ENCODE data around the gene AUH. TPM values are rescaled to one million over a fixed set of nuclear protein-coding genes. Genes with fewer than 3 reads are reported as not detected.
A peak's percentile ranks its signal among the peaks of the same experiment; 100 is the strongest.

The AUH gene
- total and polyA plus RNA-seq, 10 of the 15 experiments (the other 5 are each of a cell fraction or from before 2014, with no cell fraction given) = 1.7 to 7.3 (median 4.6) TPM

GRCh38 chr9:91362051-91362611, 413 bp upstream of the AUH start (continued):
- TF ChIP-seq, protein P1, sequence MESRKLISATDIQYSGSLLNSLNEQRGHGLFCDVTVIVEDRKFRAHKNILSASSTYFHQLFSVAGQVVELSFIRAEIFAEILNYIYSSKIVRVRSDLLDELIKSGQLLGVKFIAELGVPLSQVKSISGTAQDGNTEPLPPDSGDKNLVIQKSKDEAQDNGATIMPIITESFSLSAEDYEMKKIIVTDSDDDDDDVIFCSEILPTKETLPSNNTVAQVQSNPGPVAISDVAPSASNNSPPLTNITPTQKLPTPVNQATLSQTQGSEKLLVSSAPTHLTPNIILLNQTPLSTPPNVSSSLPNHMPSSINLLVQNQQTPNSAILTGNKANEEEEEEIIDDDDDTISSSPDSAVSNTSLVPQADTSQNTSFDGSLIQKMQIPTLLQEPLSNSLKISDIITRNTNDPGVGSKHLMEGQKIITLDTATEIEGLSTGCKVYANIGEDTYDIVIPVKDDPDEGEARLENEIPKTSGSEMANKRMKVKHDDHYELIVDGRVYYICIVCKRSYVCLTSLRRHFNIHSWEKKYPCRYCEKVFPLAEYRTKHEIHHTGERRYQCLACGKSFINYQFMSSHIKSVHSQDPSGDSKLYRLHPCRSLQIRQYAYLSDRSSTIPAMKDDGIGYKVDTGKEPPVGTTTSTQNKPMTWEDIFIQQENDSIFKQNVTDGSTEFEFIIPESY (IDR thresholded peaks at IDR 0.05) = no peak

DNA sequence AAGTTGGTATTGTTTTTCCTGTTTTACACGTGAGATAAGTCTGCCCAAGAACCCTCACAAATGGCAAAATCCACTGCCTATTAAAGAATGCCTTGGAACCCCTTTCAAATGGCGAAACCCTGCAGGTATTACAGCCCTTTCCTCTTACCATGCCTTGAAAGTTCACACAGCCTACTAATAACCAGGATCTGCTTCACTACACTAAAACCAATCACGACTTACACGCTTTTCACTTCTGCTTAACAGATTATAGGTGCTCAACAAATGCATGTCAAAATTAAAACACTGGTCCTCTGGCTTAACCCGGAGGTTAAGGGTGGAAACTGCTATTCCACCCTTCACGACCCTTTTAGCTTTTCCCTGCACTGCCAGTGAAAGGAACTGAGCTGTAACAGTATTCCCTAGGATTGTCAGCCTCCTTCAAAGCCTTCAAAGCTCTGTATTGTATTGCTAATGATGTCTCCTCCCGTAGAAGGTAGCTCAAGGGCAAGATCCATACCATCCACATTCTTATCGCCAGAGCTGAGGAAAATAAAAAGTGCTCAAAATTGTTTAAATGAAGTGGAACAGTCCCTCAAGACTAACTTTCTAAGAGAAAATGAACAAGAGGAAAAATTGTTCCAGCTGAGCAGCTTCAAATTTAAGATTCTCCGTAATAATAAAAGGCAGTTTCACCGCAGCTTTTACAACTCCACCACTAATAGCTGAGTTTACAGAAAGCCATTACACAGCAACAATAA, 997 bp downstream of the AUH start:
- ChIA-PET POLR2A (interaction anchor here (1.0 kb wide), 1 partner anchor 12 kb away, joined by 7 read pairs; no protein-coding TSS in a partner anchor), RAD21 (ENCODE audit: unreplicated experiment) (interaction anchor here (1.1 to 1.7 kb wide), 3 partner anchors 64 to 210 kb away, joined by 3 to 6 read pairs (median 5); partner anchors contain the start of gene NFIL3), SMC1A (ENCODE audit: uncharacterized antibody, unreplicated experiment) (interaction anchor here (0.7 to 1.4 kb wide), 5 partner anchors 14 to 213 kb away, joined by 3 to 7 read pairs (median 5); no protein-coding TSS in a partner anchor), CTCF (interaction anchor here (1.0 to 1.6 kb wide), 5 partner anchors 15 to 445 kb away, joined by 3 to 5 read pairs (median 4); no protein-coding TSS in a partner anchor)
- in situ Hi-C loops (cut with MboI) = no loop called here
- peaks cover 4% of the 10 kb centered on the region; the same call in 1 of the 3 replicates for H3K9me3 ChIP-seq (replicated peaks; ENCODE audit: control insufficient read depth, insufficient read depth, low read length)
- intact Hi-C loops (cut with micrococcal nuclease; ENCODE audit: unreplicated experiment) = no loop called here
- no peaks in the 10 kb centered on the region for H3K36me3 ChIP-seq (ENCODE audit: control insufficient read depth in 2 of 2, insufficient read depth in 2 of 2, low read length in 1 of 2)
- H3K27me3 ChIP-seq (replicated peaks in 1 of 2; ENCODE audit: control insufficient read depth in 2 of 2, insufficient read depth in 2 of 2, low read length in 1 of 2) = 0 out of 4 replicates have a peak, but pooled peaks cover 0 to 2% of the 10 kb centered on the region in 2 experiments
- 9% methylated on average over 10 of the region's 10 CpGs for WGBS (ENCODE audit: insufficient coverage, insufficient replicate concordance, low lambda C conversion rate, missing lambda C conversion rate)
- peak in 1 of 2 experiments; percentile 30; a peak in 1 of 4 replicates for TF ChIP-seq IKZF2 (IDR thresholded peaks at IDR 0.05)
- peak; percentile 15; the same call in 1 of the 2 replicates for TF ChIP-seq MXI1 (IDR thresholded peaks at IDR 0.05; ENCODE audit: low read depth, low read length)
- TF ChIP-seq ELK1 (IDR thresholded peaks at IDR 0.05; ENCODE audit: low read depth, low read length) = no peak
- TF ChIP-seq SPI1 (IDR thresholded peaks at IDR 0.05; ENCODE audit: borderline replicate concordance, insufficient read depth, low read depth, low read length) = peak; percentile 67; the same call in 1 of the 2 replicates
- no peak for TF ChIP-seq KAT2A (conservative IDR thresholded peaks at IDR 0.05; ENCODE audit: control insufficient read depth, low read depth, low read length)
- H3K79me2 ChIP-seq (ENCODE audit: control insufficient read depth, insufficient read depth, low read length) = peaks cover 13% of the 10 kb centered on the region
- H3K9ac ChIP-seq (ENCODE audit: control insufficient read depth, insufficient read depth, low read length) = peak overlapping the region; percentile 77
- no TSS peak for BruUV-seq (replicated peaks)
- FAIRE-seq = peak; percentile 86
- ATAC-seq = peak; percentile 59
- peaks cover 26% of the 10 kb centered on the region for H3K4me1 ChIP-seq (ENCODE audit: control insufficient read depth, insufficient read depth, low read length)
- peak overlapping the region; percentile 95 for H3K4me2 ChIP-seq (ENCODE audit: control insufficient read depth, insufficient read depth)
- H3K4me3 ChIP-seq = peak overlapping the region; percentile 69
- H2AFZ ChIP-seq (ENCODE audit: control insufficient read depth, low read depth, low read length) = peak overlapping the region; percentile 97
- DNase-seq (ENCODE audit: low read depth, low spot score) = peak; percentile 21
- H3K27ac ChIP-seq (ENCODE audit: control insufficient read depth, insufficient read depth) = peak overlapping the region; percentile 51
- H4K20me1 ChIP-seq (ENCODE audit: control insufficient read depth, insufficient read depth) = no peaks in the 10 kb centered on the region; the same call in 1 of the 2 replicates
